Muscle layer of colon (tissue), 2 donors: ENCODE data around the gene UNC13D.
A peak's percentile ranks its signal among the peaks of the same experiment; 100 is the strongest.
"Not testable (repeated sequence)": the region's sequence is repeated elsewhere in the genome, so short reads cannot be mapped to it uniquely, and the experiment has no call there.

Source experiments
- H3K27ac ChIP-seq: one replicate; pipeline ENCODE4 v1.7.0; 2013; ENCODE audit warnings: low read depth, mild to moderate bottlenecking, low read length, moderate library complexity
- H3K27me3 ChIP-seq, 2 donors: one replicate each; pipeline ENCODE4 v1.7.0; 2013; ENCODE audit warnings: low read length in 2 of 2, mild to moderate bottlenecking in 2 of 2; ENCODE audit not compliant: insufficient read depth in 2 of 2, control insufficient read depth in 1 of 2
- H3K36me3 ChIP-seq: one replicate; pipeline ENCODE4 v1.7.0; 2013; ENCODE audit warnings: mild to moderate bottlenecking, low read length; ENCODE audit not compliant: insufficient read depth
- H3K4me1 ChIP-seq: one replicate; pipeline ENCODE4 v1.7.0; 2013; ENCODE audit warnings: mild to moderate bottlenecking, low read length; ENCODE audit not compliant: insufficient read depth
- H3K4me3 ChIP-seq, 2 donors: one replicate each; pipeline ENCODE4 v1.7.0; 2013; ENCODE audit warnings: low read length in 2 of 2, low read depth in 1 of 2, mild to moderate bottlenecking in 1 of 2, moderate library complexity in 1 of 2
- H3K9ac ChIP-seq: one replicate; pipeline ENCODE4 v1.7.0; 2013; ENCODE audit warnings: low read length
- H3K9me3 ChIP-seq: one replicate; pipeline ENCODE4 v1.7.0; 2013; ENCODE audit warnings: mild to moderate bottlenecking, low read length
- donor health status: abdominal sarcoma.
- donor health status: Adenocarcinoma of cecum.

UNC13D gene

GRCh38 chr17:75872434-75873351, 28.5 kb upstream of the UNC13D start:
- Histone ChIP-seq H3K4me3 (peak overlapping the region in 1 of 2 donors; percentile 15), H3K27me3 (no peaks in the 10 kb centered on the region), H3K27ac (peak overlapping the region; percentile 88), H3K4me1 (peaks cover 70% of the 10 kb centered on the region), H3K36me3 (peaks cover 24% of the 10 kb centered on the region), H3K9me3 (no peaks in the 10 kb centered on the region), H3K9ac (peak overlapping the region; percentile 45)

GRCh38 chr17:75870228-75870627, 26.0 kb upstream of the UNC13D start:
- H3K27ac ChIP-seq, result peak overlapping the region; percentile 78
- peaks cover 53% of the 10 kb centered on the region for H3K4me1 ChIP-seq
- H3K9me3 ChIP-seq, H3K27me3 ChIP-seq, H3K4me3 ChIP-seq: not testable (repeated sequence)
- peak overlapping the region; percentile 29 for H3K9ac ChIP-seq
- H3K36me3 ChIP-seq, result peaks cover 17% of the 10 kb centered on the region

GRCh38 chr17:75869282-75870141, 25.3 kb upstream of the UNC13D start:
- Histone ChIP-seq H3K4me3 (peak overlapping the region in 1 of 2 donors; percentile 44), H3K9me3 (no peaks in the 10 kb centered on the region), H3K27me3 (no peaks in the 10 kb centered on the region), H3K27ac (peak overlapping the region; percentile 78), H3K9ac (peak overlapping the region; percentile 29), H3K36me3 (peaks cover 10% of the 10 kb centered on the region), H3K4me1 (peaks cover 46% of the 10 kb centered on the region)

GRCh38 chr17:75868730-75869281, 24.6 kb upstream of the UNC13D start:
- peaks cover 38% of the 10 kb centered on the region for H3K4me1 ChIP-seq
- not testable (repeated sequence) for H3K36me3 ChIP-seq, H3K4me3 ChIP-seq, H3K9me3 ChIP-seq, H3K27me3 ChIP-seq, H3K9ac ChIP-seq
- H3K27ac ChIP-seq, result peak overlapping the region; percentile 78

- H3K4me1 ChIP-seq, result peaks cover 18% of the 10 kb centered on the region
- H3K27ac ChIP-seq, H3K4me3 ChIP-seq, H3K27me3 ChIP-seq, H3K9ac ChIP-seq, H3K9me3 ChIP-seq, H3K36me3 ChIP-seq: not testable (repeated sequence)
These were observed 21.4 kb upstream of the UNC13D start for GRCh38 chr17:75865404-75866188.

- H3K4me3 ChIP-seq, H3K9ac ChIP-seq, H3K27me3 ChIP-seq, H3K9me3 ChIP-seq, H3K36me3 ChIP-seq, H3K27ac ChIP-seq: not testable (repeated sequence)
- H3K4me1 ChIP-seq, result peaks cover 11% of the 10 kb centered on the region
These were observed 20.7 kb upstream of the UNC13D start for GRCh38 chr17:75864887-75865286.

- Histone ChIP-seq H3K27me3 (no peaks in the 10 kb centered on the region), H3K4me1 (peaks cover 7% of the 10 kb centered on the region), H3K27ac (peak overlapping the region; percentile 12), H3K4me3 (no peak overlapping the region), H3K9me3 (no peaks in the 10 kb centered on the region), H3K9ac (no peak overlapping the region), H3K36me3 (no peaks in the 10 kb centered on the region)
These were observed 20.3 kb upstream of the UNC13D start for GRCh38 chr17:75864448-75864871.

GRCh38 chr17:75861927-75862317, 17.7 kb upstream of the UNC13D start:
- H3K36me3 ChIP-seq, result no peaks in the 10 kb centered on the region

GRCh38 chr17:75859358-75859757, 15.2 kb upstream of the UNC13D start:
- H3K9ac ChIP-seq, H3K36me3 ChIP-seq, H3K4me3 ChIP-seq, H3K27ac ChIP-seq, H3K4me1 ChIP-seq, H3K27me3 ChIP-seq, H3K9me3 ChIP-seq: not testable (repeated sequence)

More at GRCh38 chr17:75861927-75862317, 17.7 kb upstream of the UNC13D start:
- Histone ChIP-seq H3K27me3 (no peaks in the 10 kb centered on the region), H3K4me3 (no peak overlapping the region), H3K4me1 (no peaks in the 10 kb centered on the region), H3K9ac (no peak overlapping the region), H3K27ac (no peak overlapping the region), H3K9me3 (no peaks in the 10 kb centered on the region)

GRCh38 chr17:75856062-75856756, 12.0 kb upstream of the UNC13D start:
- H3K9ac ChIP-seq, result peak overlapping the region; percentile 84
- H3K27me3 ChIP-seq, result no peaks in the 10 kb centered on the region
- H3K4me1 ChIP-seq, result peaks cover 30% of the 10 kb centered on the region
- peaks cover 3% of the 10 kb centered on the region for H3K36me3 ChIP-seq
- H3K27ac ChIP-seq, result peak overlapping the region; percentile 97
- peak overlapping the region; percentile 59 to 82 for H3K4me3 ChIP-seq
- no peaks in the 10 kb centered on the region for H3K9me3 ChIP-seq
